Stomach (tissue), 4 donors: Measurements from ENCODE around the gene PLG.

ENCODE experiments used
- CTCF ChIP-seq, 7 experiments: fragments of 450-650 bp in 4 of 7; fragments of 200-600 bp in 3 of 7; sonication (generic) in 3 of 7; IDR thresholded peaks; one replicate each; pipeline ENCODE4 v1.5.1; 2016 to 2019; ENCODE audit warnings: antibody characterized with exemption in 7 of 7, control low read depth in 2 of 7, mild to moderate bottlenecking in 1 of 7
- EP300 ChIP-seq: sonication (generic); formaldehyde crosslinking; IDR thresholded peaks from one replicate; pipeline ENCODE4 v1.6.1; 2017; ENCODE audit warnings: antibody characterized with exemption
- POLR2A ChIP-seq, 4 donors: fragments of 450-650 bp; IDR thresholded peaks; one replicate each; pipeline ENCODE4 v1.6.1; 2016; ENCODE audit warnings: antibody characterized with exemption in 4 of 4, control low read depth in 2 of 4, mild to moderate bottlenecking in 1 of 4, moderate library complexity in 1 of 4
- POLR2AphosphoS5 ChIP-seq, 3 donors: sonication (generic); formaldehyde crosslinking; IDR thresholded peaks; one replicate each; pipeline ENCODE4 v1.6.1; 2016; ENCODE audit warnings: antibody characterized with exemption in 3 of 3

DNA sequence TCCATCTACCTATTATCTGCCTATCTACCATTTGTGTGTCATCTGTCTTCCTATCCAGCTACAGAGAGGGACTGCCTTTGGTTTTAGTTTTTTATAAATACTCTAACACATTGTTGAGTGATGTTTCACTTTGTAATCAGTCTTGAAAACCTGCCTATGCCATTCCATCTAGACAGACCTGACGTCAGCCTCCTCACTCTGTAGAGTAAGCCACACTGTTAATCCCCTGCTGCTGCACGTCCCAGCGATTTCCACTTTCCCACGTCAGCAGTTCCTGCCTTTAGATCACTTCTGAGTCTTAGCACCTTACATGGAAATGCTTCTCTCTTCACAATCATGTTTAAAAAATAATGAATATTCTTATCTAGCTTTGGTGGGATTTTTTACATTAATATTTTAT lies 54.8 kb downstream of the PLG start:
- no peak for TF ChIP-seq CTCF (IDR thresholded peaks at IDR 0.05)
- no peak for TF ChIP-seq POLR2AphosphoS5 (IDR thresholded peaks at IDR 0.05)
- TF ChIP-seq EP300: no peak
- TF ChIP-seq POLR2A (IDR thresholded peaks at IDR 0.05): no peak
